ENCODE data around the gene PRSS36. TPM values are rescaled to one million over a fixed set of nuclear protein-coding genes. Genes with fewer than 3 reads are reported as not detected.
A peak's percentile ranks its signal among the peaks of the same experiment; 100 is the strongest.

PRSS36 gene
- total RNA-seq, 1 experiment from 2014 or later: 1.3 TPM

GRCh38 chr16:31090540-31090939 lies 59.3 kb downstream of the PRSS36 start:
- DNase-seq (ENCODE audit: low spot score): no peak
- Mint-ChIP-seq H3K4me3 (no peak overlapping the region), H3K36me3 (peaks cover 12% of the 10 kb centered on the region), H3K4me1 (peaks cover 11% of the 10 kb centered on the region), H3K27ac (no peak overlapping the region), H3K9me3 (0 out of 2 replicates have a peak, but pooled peaks cover 2% of the 10 kb centered on the region), H3K27me3 (ENCODE audit: low read depth) (no peaks in the 10 kb centered on the region)
- no peak for ATAC-seq
- ChIA-PET POLR2A (no interaction called here), CTCF (no interaction called here)
- TF ChIP-seq ZNF121 (CRISPR knock-in tag; IDR thresholded peaks at IDR 0.05) (no peak), ZNF317 (CRISPR knock-in tag; IDR thresholded peaks at IDR 0.05; ENCODE audit: borderline replicate concordance, low read depth) (no peak), ZBTB21 (CRISPR knock-in tag; IDR thresholded peaks at IDR 0.05; ENCODE audit: borderline replicate concordance) (no peak), NR3C1 (CRISPR knock-in tag; conservative IDR thresholded peaks at IDR 0.05; ENCODE audit: low read depth) (no peak), SMAD3 (CRISPR knock-in tag; IDR thresholded peaks at IDR 0.05; ENCODE audit: borderline replicate concordance) (no peak), TEAD1 (CRISPR knock-in tag; IDR thresholded peaks at IDR 0.05) (no peak), HMGA2 (CRISPR knock-in tag; IDR thresholded peaks at IDR 0.05) (no peak), ZNF396 (CRISPR knock-in tag; IDR thresholded peaks at IDR 0.05; ENCODE audit: borderline replicate concordance) (no peak), NFE2L1 (CRISPR knock-in tag; IDR thresholded peaks at IDR 0.05) (no peak)
- TF ChIP-seq, protein P1, sequence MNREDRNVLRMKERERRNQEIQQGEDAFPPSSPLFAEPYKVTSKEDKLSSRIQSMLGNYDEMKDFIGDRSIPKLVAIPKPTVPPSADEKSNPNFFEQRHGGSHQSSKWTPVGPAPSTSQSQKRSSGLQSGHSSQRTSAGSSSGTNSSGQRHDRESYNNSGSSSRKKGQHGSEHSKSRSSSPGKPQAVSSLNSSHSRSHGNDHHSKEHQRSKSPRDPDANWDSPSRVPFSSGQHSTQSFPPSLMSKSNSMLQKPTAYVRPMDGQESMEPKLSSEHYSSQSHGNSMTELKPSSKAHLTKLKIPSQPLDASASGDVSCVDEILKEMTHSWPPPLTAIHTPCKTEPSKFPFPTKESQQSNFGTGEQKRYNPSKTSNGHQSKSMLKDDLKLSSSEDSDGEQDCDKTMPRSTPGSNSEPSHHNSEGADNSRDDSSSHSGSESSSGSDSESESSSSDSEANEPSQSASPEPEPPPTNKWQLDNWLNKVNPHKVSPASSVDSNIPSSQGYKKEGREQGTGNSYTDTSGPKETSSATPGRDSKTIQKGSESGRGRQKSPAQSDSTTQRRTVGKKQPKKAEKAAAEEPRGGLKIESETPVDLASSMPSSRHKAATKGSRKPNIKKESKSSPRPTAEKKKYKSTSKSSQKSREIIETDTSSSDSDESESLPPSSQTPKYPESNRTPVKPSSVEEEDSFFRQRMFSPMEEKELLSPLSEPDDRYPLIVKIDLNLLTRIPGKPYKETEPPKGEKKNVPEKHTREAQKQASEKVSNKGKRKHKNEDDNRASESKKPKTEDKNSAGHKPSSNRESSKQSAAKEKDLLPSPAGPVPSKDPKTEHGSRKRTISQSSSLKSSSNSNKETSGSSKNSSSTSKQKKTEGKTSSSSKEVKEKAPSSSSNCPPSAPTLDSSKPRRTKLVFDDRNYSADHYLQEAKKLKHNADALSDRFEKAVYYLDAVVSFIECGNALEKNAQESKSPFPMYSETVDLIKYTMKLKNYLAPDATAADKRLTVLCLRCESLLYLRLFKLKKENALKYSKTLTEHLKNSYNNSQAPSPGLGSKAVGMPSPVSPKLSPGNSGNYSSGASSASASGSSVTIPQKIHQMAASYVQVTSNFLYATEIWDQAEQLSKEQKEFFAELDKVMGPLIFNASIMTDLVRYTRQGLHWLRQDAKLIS (CRISPR knock-in tag; IDR thresholded peaks at IDR 0.05; ENCODE audit: borderline replicate concordance): no peak
- TF ChIP-seq, protein P2, sequence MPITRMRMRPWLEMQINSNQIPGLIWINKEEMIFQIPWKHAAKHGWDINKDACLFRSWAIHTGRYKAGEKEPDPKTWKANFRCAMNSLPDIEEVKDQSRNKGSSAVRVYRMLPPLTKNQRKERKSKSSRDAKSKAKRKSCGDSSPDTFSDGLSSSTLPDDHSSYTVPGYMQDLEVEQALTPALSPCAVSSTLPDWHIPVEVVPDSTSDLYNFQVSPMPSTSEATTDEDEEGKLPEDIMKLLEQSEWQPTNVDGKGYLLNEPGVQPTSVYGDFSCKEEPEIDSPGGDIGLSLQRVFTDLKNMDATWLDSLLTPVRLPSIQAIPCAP (CRISPR knock-in tag; IDR thresholded peaks at IDR 0.05): no peak
- TF ChIP-seq, protein P3, sequence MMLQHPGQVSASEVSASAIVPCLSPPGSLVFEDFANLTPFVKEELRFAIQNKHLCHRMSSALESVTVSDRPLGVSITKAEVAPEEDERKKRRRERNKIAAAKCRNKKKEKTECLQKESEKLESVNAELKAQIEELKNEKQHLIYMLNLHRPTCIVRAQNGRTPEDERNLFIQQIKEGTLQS (CRISPR knock-in tag; conservative IDR thresholded peaks at IDR 0.05): no peak
- TF ChIP-seq, protein P4, sequence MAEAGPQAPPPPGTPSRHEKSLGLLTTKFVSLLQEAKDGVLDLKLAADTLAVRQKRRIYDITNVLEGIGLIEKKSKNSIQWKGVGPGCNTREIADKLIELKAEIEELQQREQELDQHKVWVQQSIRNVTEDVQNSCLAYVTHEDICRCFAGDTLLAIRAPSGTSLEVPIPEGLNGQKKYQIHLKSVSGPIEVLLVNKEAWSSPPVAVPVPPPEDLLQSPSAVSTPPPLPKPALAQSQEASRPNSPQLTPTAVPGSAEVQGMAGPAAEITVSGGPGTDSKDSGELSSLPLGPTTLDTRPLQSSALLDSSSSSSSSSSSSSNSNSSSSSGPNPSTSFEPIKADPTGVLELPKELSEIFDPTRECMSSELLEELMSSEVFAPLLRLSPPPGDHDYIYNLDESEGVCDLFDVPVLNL (CRISPR knock-in tag; IDR thresholded peaks at IDR 0.05; ENCODE audit: borderline replicate concordance, low read depth): no peak
- TF ChIP-seq, protein P5, sequence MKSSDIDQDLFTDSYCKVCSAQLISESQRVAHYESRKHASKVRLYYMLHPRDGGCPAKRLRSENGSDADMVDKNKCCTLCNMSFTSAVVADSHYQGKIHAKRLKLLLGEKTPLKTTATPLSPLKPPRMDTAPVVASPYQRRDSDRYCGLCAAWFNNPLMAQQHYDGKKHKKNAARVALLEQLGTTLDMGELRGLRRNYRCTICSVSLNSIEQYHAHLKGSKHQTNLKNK (CRISPR knock-in tag; IDR thresholded peaks at IDR 0.05): no peak

- ChIA-PET POLR2A (no interaction called here), CTCF (interaction anchor here (0.6 kb wide), 1 partner anchor 47 kb away, joined by 3 read pairs; no protein-coding TSS in a partner anchor)
- H3K4me1 Mint-ChIP-seq: peaks cover 8% of the 10 kb centered on the region; the same call in 1 of the 2 replicates
- DNase-seq (ENCODE audit: low spot score) (no peak), ATAC-seq (no peak)
- H3K27ac Mint-ChIP-seq: peak overlapping the region; percentile 49; the same call in 1 of the 2 replicates
- no peak overlapping the region for H3K4me3 Mint-ChIP-seq
- no peaks in the 10 kb centered on the region for H3K27me3 Mint-ChIP-seq (ENCODE audit: low read depth)
- peaks cover 12% of the 10 kb centered on the region for H3K36me3 Mint-ChIP-seq
- H3K9me3 Mint-ChIP-seq: no peaks in the 10 kb centered on the region
- TF ChIP-seq GABPB1 (CRISPR knock-in tag; IDR thresholded peaks at IDR 0.05) (no peak), ZNF396 (CRISPR knock-in tag; IDR thresholded peaks at IDR 0.05; ENCODE audit: borderline replicate concordance) (no peak), ZNF219 (CRISPR knock-in tag; IDR thresholded peaks at IDR 0.05; ENCODE audit: borderline replicate concordance) (no peak), NR2C2 (CRISPR knock-in tag; IDR thresholded peaks at IDR 0.05) (no peak)
- TF ChIP-seq, protein P6, sequence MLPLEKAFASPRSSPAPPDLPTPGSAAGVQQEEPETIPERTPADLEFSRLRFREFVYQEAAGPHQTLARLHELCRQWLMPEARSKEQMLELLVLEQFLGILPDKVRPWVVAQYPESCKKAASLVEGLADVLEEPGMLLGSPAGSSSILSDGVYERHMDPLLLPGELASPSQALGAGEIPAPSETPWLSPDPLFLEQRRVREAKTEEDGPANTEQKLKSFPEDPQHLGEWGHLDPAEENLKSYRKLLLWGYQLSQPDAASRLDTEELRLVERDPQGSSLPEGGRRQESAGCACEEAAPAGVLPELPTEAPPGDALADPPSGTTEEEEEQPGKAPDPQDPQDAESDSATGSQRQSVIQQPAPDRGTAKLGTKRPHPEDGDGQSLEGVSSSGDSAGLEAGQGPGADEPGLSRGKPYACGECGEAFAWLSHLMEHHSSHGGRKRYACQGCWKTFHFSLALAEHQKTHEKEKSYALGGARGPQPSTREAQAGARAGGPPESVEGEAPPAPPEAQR (CRISPR knock-in tag; IDR thresholded peaks at IDR 0.05): no peak
- TF ChIP-seq, protein P7, sequence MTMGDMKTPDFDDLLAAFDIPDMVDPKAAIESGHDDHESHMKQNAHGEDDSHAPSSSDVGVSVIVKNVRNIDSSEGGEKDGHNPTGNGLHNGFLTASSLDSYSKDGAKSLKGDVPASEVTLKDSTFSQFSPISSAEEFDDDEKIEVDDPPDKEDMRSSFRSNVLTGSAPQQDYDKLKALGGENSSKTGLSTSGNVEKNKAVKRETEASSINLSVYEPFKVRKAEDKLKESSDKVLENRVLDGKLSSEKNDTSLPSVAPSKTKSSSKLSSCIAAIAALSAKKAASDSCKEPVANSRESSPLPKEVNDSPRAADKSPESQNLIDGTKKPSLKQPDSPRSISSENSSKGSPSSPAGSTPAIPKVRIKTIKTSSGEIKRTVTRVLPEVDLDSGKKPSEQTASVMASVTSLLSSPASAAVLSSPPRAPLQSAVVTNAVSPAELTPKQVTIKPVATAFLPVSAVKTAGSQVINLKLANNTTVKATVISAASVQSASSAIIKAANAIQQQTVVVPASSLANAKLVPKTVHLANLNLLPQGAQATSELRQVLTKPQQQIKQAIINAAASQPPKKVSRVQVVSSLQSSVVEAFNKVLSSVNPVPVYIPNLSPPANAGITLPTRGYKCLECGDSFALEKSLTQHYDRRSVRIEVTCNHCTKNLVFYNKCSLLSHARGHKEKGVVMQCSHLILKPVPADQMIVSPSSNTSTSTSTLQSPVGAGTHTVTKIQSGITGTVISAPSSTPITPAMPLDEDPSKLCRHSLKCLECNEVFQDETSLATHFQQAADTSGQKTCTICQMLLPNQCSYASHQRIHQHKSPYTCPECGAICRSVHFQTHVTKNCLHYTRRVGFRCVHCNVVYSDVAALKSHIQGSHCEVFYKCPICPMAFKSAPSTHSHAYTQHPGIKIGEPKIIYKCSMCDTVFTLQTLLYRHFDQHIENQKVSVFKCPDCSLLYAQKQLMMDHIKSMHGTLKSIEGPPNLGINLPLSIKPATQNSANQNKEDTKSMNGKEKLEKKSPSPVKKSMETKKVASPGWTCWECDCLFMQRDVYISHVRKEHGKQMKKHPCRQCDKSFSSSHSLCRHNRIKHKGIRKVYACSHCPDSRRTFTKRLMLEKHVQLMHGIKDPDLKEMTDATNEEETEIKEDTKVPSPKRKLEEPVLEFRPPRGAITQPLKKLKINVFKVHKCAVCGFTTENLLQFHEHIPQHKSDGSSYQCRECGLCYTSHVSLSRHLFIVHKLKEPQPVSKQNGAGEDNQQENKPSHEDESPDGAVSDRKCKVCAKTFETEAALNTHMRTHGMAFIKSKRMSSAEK (CRISPR knock-in tag; IDR thresholded peaks at IDR 0.05; ENCODE audit: borderline replicate concordance): no peak
- TF ChIP-seq, protein P5 (CRISPR knock-in tag; IDR thresholded peaks at IDR 0.05): no peak
- TF ChIP-seq, protein P8, sequence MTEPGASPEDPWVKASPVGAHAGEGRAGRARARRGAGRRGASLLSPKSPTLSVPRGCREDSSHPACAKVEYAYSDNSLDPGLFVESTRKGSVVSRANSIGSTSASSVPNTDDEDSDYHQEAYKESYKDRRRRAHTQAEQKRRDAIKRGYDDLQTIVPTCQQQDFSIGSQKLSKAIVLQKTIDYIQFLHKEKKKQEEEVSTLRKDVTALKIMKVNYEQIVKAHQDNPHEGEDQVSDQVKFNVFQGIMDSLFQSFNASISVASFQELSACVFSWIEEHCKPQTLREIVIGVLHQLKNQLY (CRISPR knock-in tag; IDR thresholded peaks at IDR 0.05): no peak
Measured at GRCh38 chr16:31089199-31089598, 60.7 kb downstream of the PRSS36 start.
